Measurements from ENCODE around the gene ABCA9.

- no peak for TF ChIP-seq CTCF (IDR thresholded peaks at IDR 0.05)
- no peak for TF ChIP-seq POLR2A (IDR thresholded peaks at IDR 0.05)
Observed at GRCh38 chr17:68987966-68988365, 72.8 kb downstream of the ABCA9 start.

All from adrenal gland (tissue), 5 donors.